ENCODE measurements around the gene MPC2.

DNA sequence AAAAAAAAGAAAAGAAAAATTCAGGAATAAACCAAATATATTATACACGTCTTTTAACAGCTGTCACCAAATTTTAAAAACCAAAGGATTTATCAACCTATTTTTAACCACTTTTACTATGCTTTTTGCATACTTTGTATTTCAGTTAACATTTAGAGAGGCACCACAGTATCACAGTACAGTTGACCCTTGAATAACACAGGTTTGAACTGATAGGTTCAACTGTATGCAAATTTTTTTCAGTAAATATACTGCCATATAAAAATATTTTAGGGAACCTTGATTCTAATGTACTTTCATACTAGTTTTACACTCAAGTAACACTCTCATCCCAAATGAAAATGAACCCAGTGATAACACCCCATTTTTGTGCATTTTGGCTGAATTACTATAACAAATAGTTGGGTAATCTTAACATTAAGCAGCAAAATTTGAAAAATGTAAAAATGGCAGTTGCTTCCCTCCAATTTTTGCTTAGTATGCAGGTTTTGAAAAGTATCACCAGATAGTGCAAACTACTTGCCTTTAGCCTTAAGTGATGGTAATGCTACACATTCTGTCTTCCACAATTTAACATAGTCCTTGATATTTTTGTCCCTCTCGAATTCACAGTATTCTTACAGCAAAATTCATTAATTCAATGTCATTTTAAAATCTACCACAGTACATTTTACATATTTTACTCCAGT is 12.2 kb downstream of the MPC2 start:
- TF ChIP-seq, protein P1, sequence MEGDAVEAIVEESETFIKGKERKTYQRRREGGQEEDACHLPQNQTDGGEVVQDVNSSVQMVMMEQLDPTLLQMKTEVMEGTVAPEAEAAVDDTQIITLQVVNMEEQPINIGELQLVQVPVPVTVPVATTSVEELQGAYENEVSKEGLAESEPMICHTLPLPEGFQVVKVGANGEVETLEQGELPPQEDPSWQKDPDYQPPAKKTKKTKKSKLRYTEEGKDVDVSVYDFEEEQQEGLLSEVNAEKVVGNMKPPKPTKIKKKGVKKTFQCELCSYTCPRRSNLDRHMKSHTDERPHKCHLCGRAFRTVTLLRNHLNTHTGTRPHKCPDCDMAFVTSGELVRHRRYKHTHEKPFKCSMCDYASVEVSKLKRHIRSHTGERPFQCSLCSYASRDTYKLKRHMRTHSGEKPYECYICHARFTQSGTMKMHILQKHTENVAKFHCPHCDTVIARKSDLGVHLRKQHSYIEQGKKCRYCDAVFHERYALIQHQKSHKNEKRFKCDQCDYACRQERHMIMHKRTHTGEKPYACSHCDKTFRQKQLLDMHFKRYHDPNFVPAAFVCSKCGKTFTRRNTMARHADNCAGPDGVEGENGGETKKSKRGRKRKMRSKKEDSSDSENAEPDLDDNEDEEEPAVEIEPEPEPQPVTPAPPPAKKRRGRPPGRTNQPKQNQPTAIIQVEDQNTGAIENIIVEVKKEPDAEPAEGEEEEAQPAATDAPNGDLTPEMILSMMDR (conservative IDR thresholded peaks at IDR 0.05 in 1 of 2, IDR thresholded peaks at IDR 0.05 in 1 of 2; ENCODE audit: extremely low read depth in 1 of 2, insufficient read depth in 1 of 2, low read depth in 1 of 2, low read length in 2 of 2) = no peak
- no peak for TF ChIP-seq EZH2 (IDR thresholded peaks at IDR 0.05; ENCODE audit: borderline replicate concordance, low read length)
